NCI-H524 treated with DMSO at 0.1 percent for 48 hours (cell line): Measurements from ENCODE around the gene OSCP1.

Source experiments
- DNase-seq: peaks from one replicate; lab custom pipeline; 2025; lab: John Stamatoyannopoulos, UW

Gene OSCP1

DNA sequence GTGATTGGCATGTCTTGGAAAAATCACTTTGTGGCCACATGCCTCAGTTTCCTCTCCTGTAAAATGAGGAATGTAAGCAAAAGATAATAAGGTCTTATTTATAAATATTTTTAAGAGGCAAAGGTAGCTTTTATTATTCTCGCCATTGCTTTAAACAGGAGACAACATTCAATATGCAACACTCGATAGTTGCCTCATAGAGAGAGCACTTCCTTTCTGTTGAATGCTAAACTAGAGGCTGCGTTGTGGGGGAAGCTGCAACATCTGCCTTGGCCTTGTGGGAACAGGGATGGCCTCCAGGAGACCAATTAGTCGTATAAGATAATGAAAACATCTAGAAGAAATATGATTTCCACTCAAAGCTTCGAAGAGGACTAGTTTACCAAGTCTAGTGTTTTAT, 3.5 kb downstream of the OSCP1 start:
- no peak for DNase-seq

DNA sequence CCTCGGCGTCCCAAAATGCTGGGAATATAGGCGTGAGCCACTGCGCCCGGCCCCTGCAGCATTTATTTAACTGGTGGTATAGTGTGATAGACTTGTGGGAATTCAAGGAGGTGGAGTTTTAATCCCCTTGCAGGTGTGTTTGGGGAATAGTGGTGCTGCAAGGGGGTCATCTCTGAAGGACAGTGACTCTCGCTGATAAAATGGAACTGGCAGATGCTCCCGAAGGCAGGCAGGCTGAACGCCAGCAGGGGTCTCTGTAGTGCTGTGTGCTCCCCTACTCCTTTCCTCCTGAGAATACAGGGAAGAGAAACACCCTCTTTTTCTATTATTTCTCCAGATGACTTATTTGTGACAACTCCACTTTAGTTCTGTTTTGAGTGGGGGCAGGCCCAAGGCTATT, 4.0 kb downstream of the OSCP1 start:
- peak; percentile 16 for DNase-seq

GRCh38 chr1:36443297-36443696, 7.0 kb downstream of the OSCP1 start:
- DNase-seq = no peak

GRCh38 chr1:36442337-36442736, 7.9 kb downstream of the OSCP1 start:
- no peak for DNase-seq

DNA sequence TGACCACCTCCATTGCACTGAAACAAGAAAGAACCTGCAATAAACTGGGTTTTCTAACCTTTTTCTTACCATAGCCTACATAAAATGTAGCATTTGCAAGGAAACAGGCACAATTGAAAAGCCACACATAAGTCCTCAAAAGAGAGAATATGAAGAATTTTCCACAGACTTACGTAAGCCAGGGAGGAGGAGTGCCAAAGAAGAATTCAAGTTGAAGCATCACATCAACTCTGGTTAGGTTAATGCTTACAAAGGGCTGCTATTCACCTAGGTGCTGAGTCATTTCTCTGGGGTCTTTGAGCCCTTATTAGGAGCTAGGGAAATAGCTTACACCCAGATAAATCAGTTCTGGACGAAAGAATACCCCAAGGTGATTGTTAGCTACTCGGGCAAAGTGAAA, 9.6 kb downstream of the OSCP1 start:
- DNase-seq = no peak

GRCh38 chr1:36440044-36440443, 10.2 kb downstream of the OSCP1 start:
- no peak for DNase-seq

DNA sequence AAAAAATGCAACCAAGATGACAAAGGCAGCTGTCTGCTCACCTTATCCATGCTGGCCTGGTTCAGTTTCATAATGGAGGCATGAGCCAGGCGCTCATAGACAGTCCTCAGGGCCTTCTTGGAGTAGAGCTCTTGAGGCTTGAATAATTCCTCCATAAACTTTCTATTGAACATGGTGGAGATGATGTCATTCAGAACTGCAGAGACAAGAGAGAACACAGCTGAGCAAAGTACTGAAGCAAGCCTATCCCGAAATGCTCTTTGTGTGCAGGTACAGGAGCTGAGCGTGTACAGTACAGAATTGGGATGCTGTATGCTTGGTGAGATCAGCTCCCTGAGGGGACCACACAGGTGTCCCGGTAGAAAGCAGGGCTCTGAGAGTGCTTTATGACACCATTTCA, 11.5 kb downstream of the OSCP1 start:
- no peak for DNase-seq

DNA sequence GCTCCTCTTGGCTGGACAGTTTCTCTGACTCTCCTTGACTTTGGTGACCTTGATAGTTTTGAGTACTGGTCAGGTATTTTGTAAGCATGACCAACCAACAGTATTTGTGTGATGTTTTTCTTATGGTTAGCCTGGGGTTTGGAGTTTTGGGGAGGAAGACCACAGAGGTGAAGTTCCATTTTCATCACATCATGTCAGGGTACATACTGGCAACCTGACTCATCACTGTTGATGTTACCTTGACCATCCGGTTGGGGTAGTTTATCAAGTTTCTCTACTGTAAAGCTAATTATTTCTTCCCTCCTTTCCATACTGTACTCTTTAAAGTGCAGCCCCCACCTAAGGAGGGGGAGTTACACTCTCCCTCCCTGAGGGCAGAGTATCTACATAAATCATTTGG, 13.4 kb downstream of the OSCP1 start:
- DNase-seq = no peak

GRCh38 chr1:36433102-36433501, 17.1 kb downstream of the OSCP1 start:
- DNase-seq = no peak

DNA sequence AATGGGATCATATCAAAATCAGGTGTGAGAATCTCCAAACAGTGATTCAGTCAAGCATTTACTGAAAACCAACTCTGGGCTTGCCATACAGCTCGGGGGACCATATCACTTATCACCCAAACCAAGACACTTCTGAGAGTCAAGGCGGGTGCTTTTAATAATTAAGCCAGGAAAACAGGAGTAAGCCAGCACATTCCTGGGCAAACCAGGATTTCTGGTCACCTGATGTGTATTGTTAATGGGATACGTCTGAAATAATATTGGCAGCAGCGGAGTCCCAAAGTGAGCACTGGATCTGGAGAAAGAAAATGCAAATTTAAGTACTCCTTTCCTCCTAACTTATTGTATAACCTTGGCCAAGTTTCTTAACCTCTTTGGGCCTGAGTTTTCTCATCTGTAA, 17.6 kb downstream of the OSCP1 start:
- DNase-seq = no peak

DNA sequence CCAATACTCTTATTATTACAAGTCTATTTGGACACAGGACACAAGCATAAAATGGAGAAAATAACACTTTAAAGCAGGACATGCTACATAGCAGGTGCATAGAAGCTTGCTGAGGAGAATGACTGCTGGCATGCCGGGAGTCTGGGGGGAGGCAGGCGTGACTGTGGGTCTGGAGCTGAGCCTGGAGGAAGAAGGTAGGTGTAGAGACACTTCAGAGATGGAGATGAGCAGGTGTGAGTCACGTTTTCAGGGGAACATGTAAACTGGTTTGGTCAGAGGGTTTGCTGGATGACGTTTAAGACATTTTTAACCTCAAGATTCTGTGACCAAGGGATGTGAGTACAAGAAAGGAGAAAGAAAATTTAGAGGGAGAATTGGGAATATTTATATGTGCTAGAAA, 24.5 kb downstream of the OSCP1 start:
- DNase-seq = no peak

- no peak for DNase-seq
These were observed 28.6 kb downstream of the OSCP1 start for GRCh38 chr1:36421649-36422048.

GRCh38 chr1:36420836-36421317, 29.4 kb downstream of the OSCP1 start:
- peak; percentile 33 for DNase-seq

- DNase-seq = no peak
These were observed 29.8 kb downstream of the OSCP1 start for GRCh38 chr1:36420409-36420808.

GRCh38 chr1:36419569-36419968, 30.7 kb downstream of the OSCP1 start:
- DNase-seq = no peak

- DNase-seq = no peak
These were observed 31.1 kb downstream of the OSCP1 start for GRCh38 chr1:36419140-36419539.

GRCh38 chr1:36417931-36418330, 32.3 kb downstream of the OSCP1 start:
- DNase-seq = no peak

DNA sequence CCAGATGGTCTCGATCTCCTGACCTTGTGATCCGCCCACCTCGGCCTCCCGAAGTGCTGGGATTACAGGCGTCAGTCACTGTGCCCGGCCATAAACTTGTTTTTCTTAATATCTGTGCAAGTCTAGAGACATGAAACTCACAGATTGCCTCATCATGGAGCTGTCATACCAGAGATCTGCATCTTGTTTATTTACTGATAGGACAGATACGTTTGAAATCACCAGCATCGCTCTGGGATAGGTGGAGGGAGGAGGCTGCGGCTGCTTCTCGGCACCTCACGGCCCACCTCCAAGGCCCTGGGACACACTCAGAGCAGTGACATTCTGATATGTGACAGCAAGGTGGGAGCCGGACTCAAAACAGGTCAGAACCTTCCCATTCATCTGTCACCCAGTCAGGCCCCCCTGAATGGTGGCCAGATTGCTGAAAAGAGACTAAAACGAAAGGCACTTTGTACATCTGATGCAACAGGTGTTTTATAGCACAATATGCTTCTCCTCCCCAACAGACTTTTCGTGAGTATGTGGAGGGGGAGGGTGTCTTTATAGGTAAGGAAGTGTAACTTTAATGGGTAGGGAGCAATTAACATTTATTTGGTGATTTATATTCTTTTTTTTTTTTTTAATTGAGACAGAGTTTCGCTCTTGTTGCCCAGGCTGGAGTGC, 34.5 kb downstream of the OSCP1 start:
- DNase-seq = no peak

- DNase-seq = no peak
These were observed 35.9 kb downstream of the OSCP1 start for GRCh38 chr1:36414384-36414783.

- no peak for DNase-seq
These were observed 38.3 kb downstream of the OSCP1 start for GRCh38 chr1:36411674-36412648.

- DNase-seq = no peak
These were observed 41.8 kb downstream of the OSCP1 start for GRCh38 chr1:36408479-36408878.

GRCh38 chr1:36406440-36406839, 43.8 kb downstream of the OSCP1 start:
- no peak for DNase-seq

- DNase-seq = no peak
These were observed 47.8 kb downstream of the OSCP1 start for GRCh38 chr1:36402504-36402890.
